GM12878 (cell line): Measurements from ENCODE around the gene PLET1.

Source experiments
- CBX3 ChIP-seq: fragments of 200-600 bp; sonication (generic); IDR thresholded peaks from 2 replicates; pipeline ENCODE4 v1.6.1; 2016; ENCODE audit warnings: low read depth, borderline replicate concordance
- CHD1 ChIP-seq: IDR thresholded peaks from 2 replicates; pipeline ENCODE4 v1.6.1; 2012; ENCODE audit warnings: low read depth, low read length, improper control_type of control experiment
- RCOR1 ChIP-seq: conservative IDR thresholded peaks from 2 replicates; pipeline ENCODE4 v1.6.1; 2012; ENCODE audit warnings: low read depth, low read length, improper control_type of control experiment
- RFX5 ChIP-seq: IDR thresholded peaks from 2 replicates; pipeline ENCODE4 v1.6.1; 2011; ENCODE audit warnings: low read depth, low read length, improper control_type of control experiment
- SREBF1 ChIP-seq: IDR thresholded peaks from 2 replicates; pipeline ENCODE4 v1.6.1; 2012; ENCODE audit warnings: mild to moderate bottlenecking, low read length
- TAF1 ChIP-seq: IDR thresholded peaks from 2 replicates; pipeline ENCODE4 v1.6.1; 2011; ENCODE audit warnings: mild to moderate bottlenecking, low read depth, low read length, borderline replicate concordance
- TBL1XR1 ChIP-seq: IDR thresholded peaks from 2 replicates; pipeline ENCODE4 v1.6.1; 2012; ENCODE audit warnings: low read depth, low read length, improper control_type of control experiment
- YY1 ChIP-seq: IDR thresholded peaks from 2 replicates; pipeline ENCODE4 v1.6.1; 2011; ENCODE audit warnings: low read depth, mild to moderate bottlenecking, low read length
- ZNF274 ChIP-seq: IDR thresholded peaks from one replicate; pipeline ENCODE4 v1.8.0; 2011; ENCODE audit not compliant: insufficient read length, insufficient read depth
- TF ChIP-seq, protein P1 (sequence below), 3 experiments: IDR thresholded peaks in 2 of 3; conservative IDR thresholded peaks in 1 of 3; 2 replicates each; pipeline ENCODE4 v1.5.1; 2011; ENCODE audit warnings: low read depth in 3 of 3, low read length in 3 of 3, mild to moderate bottlenecking in 3 of 3, control low read depth in 2 of 3, moderate library complexity in 2 of 3, inconsistent platforms in 1 of 3, mixed read lengths in 1 of 3; ENCODE audit not compliant: control insufficient read depth in 2 of 3, insufficient read depth in 1 of 3; ENCODE audit errors: extremely low read depth in 1 of 3
- TF ChIP-seq, protein P2 (sequence below): fragments of 450-650 bp; conservative IDR thresholded peaks from 2 replicates; pipeline ENCODE4 v1.6.1; 2017; ENCODE audit warnings: mild to moderate bottlenecking, moderate library complexity

DNA sequence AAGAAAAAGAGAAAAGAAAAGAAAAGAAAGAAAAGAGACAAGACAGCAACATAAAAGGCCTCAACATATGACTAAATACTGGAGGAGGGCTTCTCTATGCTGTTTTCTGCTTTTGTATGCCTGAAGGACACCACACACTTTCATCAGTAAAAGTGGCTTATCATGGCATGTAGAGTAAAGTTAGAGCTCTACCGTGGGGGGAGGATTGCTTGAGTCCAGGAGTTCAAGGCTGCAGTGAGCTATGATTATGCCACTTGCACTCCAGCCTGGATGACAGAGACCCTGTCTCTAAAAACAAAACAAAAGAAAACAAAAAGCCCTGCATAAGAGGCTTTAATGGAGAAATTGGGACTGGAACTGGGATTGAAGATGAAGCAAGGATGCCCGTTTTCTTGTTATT lies 28.7 kb downstream of the PLET1 start:
- no peak for TF ChIP-seq SREBF1
- no peak for TF ChIP-seq RCOR1
- TF ChIP-seq, protein P1, sequence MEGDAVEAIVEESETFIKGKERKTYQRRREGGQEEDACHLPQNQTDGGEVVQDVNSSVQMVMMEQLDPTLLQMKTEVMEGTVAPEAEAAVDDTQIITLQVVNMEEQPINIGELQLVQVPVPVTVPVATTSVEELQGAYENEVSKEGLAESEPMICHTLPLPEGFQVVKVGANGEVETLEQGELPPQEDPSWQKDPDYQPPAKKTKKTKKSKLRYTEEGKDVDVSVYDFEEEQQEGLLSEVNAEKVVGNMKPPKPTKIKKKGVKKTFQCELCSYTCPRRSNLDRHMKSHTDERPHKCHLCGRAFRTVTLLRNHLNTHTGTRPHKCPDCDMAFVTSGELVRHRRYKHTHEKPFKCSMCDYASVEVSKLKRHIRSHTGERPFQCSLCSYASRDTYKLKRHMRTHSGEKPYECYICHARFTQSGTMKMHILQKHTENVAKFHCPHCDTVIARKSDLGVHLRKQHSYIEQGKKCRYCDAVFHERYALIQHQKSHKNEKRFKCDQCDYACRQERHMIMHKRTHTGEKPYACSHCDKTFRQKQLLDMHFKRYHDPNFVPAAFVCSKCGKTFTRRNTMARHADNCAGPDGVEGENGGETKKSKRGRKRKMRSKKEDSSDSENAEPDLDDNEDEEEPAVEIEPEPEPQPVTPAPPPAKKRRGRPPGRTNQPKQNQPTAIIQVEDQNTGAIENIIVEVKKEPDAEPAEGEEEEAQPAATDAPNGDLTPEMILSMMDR (IDR thresholded peaks at IDR 0.05 in 2 of 3, conservative IDR thresholded peaks at IDR 0.05 in 1 of 3; ENCODE audit: control insufficient read depth in 2 of 3, extremely low read depth in 1 of 3, insufficient read depth in 1 of 3, low read depth in 3 of 3, low read length in 3 of 3) = no peak
- no peak for TF ChIP-seq TBL1XR1
- TF ChIP-seq CHD1 = no peak
- no peak for TF ChIP-seq TAF1
- TF ChIP-seq, protein P2, sequence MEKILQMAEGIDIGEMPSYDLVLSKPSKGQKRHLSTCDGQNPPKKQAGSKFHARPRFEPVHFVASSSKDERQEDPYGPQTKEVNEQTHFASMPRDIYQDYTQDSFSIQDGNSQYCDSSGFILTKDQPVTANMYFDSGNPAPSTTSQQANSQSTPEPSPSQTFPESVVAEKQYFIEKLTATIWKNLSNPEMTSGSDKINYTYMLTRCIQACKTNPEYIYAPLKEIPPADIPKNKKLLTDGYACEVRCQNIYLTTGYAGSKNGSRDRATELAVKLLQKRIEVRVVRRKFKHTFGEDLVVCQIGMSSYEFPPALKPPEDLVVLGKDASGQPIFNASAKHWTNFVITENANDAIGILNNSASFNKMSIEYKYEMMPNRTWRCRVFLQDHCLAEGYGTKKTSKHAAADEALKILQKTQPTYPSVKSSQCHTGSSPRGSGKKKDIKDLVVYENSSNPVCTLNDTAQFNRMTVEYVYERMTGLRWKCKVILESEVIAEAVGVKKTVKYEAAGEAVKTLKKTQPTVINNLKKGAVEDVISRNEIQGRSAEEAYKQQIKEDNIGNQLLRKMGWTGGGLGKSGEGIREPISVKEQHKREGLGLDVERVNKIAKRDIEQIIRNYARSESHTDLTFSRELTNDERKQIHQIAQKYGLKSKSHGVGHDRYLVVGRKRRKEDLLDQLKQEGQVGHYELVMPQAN = no peak
- TF ChIP-seq CBX3 = no peak
- no peak for TF ChIP-seq RFX5
- no peak for TF ChIP-seq ZNF274
- no peak for TF ChIP-seq YY1
